Caki2 (cell line): Measurements from ENCODE around the gene RASSF4. TPM values are rescaled to one million over a fixed set of nuclear protein-coding genes. Genes with fewer than 3 reads are reported as not detected.
A peak's percentile ranks its signal among the peaks of the same experiment; 100 is the strongest.

Source experiments
- DNase-seq: peaks from one replicate; pipeline ENCODE4 v3.0.0-alpha.2; 2015; ENCODE audit warnings: low read depth
- in situ Hi-C: cut with HindIII; loops from 2 replicates; pipeline ENCODE4 v1.10.0; 2016; ENCODE audit warnings: low sequenced_read_pairs, low pct_unique_long_range_greater_than_20kb, mixed read lengths
- total RNA-seq: library from RNA; depleted of rRNA; stranded (reverse); fragments of >200 nt; shearing (Covaris generic); gene quantifications from 2 replicates; pipeline ENCODE4 v1.2.3, GENCODE V29; 2014; ENCODE audit warnings: low replicate concordance

The RASSF4 gene
- total RNA-seq, 1 experiment from 2014 or later = 2.9 TPM

DNA sequence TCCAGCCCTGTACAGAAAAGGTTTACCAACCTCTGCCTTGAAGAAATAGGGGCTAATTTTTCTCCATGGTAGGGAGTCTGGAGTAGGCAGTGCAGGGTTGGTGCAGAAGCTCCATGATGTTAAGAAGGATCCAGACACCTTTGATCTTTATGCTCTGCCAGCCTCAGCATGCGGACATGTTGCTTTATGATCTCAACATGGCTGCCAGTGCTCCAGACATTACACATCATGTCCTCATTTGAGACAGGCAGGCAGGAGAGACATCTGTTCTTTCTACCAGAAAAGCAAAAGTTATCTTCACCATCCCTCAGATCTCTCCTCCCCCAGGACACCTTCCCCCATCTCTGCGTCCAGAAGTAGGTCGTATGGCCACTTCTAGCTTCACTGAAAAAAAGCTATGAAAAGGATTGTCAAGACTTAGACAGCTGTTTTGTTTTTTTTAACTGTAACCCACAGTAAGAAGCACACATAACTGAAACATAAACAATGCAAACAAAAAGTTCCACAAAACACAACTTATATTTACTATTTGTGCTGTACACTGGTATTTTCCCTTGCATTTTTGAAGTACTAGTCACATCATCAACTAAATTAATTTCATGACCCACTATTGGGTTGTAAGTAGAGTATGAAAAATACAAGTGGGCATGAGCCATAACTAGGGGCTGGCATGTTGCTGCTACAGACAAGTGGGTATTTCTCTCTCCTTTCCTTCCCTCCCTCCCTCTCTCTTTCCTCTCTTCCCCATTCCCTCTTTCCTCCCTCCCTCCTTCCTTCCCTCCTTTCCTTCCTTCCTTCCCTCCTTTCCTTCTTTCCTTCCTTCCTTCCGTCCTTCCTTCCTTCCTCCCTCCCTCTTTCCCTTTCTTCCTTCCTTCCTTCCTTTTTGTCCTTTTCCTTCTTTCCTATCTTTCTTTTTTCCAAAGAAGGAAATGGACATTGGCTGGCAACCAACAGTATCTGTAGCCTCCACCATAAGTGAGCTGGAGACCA, 2.6 kb upstream of the RASSF4 start:
- no peak for DNase-seq
- in situ Hi-C loops = no loop called here

DNA sequence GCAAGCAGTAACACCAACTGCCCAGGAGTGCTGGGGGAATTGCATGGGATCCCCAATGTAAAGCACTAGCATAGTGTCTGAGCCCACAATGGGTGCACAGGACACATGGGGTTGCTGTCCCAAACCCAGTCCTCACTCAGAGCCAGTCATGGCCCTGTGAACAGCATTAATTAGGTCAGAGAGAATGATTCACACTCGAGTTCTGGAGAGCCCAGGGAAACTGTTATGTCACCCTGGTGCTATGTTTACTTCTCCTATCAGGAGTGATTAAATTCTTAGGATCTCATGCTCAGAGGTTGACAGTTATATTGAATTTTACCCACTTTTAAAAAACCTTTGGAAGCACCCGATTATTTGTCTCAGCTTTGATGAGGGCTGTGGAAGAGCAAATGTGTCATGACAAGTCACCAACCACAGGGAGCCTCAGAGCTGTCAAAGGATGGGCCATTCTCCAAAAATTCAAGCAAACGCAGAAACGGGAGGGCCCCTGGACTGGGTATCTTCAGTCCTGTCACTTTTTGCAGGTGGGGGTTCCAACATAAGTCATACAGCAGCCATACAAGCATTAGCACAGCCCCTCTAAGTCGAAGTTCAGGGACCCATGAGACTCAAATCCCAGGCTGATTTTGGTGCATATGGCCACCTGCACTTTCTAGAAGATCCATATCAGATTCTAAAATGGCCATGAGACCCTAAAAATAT, 1.3 kb upstream of the RASSF4 start:
- in situ Hi-C loops = no loop called here
- no peak for DNase-seq

DNA sequence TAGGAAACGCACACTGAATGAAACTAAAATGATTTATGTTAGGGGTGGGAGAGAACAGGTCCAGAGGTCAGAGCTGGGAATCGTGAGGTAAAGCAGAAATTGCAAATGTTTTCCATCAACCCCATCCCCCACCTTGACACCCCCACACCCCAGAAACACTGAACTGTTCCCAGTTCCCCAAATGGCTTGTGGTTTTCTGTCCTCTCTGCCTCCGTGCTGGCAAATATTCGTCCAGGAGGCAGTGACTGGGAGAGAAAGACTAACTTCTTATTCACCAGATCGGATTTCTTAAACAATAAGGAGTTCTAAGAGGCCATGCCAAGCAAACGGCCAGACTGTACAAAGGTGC, 730 bp upstream of the RASSF4 start:
- in situ Hi-C loops = no loop called here
- no peak for DNase-seq

DNA sequence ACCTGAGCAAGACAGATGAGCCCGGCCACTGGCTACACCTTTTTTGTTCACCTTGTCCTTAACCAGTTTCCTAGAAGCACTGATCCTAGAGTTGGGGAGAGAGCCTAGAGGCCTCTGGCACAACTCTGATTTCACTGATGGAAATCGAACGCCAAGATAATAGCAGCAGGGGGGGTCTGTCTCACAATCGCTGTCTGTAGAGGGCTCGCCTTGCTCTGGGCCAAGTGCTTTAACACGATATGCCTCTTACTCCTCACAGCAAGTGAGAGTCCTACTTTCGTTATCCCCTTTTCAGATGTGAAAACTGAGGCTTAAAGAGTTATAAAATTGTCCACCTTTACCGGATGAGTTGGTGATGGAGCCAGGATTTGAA, 472 bp downstream of the RASSF4 start:
- no peak for DNase-seq
- in situ Hi-C loops = no loop called here

DNA sequence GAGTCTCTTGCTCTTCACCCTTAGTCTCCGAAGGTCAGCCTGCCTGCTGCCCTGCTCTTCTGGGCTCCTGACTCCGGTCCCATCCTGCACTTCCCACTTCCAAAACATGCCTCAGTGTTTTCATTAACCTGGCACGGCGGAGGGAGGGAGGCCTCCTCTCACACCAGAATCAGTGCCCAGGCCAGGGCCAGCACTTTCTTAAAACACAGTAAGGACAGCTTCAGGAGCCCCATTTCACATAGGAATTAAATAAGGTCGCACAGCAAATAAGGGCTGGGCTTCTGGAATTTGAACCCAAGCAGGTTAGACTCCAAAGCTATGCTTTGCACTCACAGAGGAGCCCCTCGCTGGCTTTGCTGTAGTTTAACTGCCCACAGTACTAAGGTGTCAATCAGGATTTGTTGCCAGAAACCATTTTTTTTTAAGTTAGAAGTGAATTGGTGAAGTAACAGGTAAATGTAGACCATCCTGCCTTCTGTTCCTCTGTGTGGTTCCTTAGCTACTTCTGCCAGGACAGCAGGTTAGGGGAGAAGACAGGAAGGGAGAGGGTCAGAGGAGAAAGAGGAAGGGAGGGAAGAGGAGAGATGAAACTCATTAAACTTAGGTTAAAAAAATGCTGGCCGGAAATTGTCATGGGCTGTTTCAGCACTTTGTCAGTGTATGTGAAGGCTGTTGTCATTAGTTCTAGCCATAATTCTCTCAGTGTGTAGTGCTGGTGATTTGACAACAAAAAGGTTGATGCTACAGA, 1.1 kb downstream of the RASSF4 start:
- in situ Hi-C loops = no loop called here
- no peak for DNase-seq

DNA sequence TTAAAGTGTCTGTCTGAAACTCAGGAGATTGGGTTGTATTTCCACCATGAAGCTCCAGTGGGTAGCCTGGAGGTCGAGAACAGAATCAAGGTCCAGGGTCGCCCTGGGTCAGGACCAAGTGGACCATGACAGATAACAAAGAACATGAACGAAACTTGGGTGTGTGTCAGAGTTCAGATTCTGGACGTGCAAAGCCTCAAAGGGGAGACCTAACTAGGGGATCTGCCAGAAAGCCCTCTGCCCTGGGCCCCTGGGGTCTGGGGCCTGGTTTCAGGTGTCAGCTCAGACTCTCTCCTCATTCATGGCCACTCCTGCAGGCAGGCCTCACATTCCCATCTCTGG, 1.6 kb downstream of the RASSF4 start:
- no peak for DNase-seq
- in situ Hi-C loops = no loop called here

DNA sequence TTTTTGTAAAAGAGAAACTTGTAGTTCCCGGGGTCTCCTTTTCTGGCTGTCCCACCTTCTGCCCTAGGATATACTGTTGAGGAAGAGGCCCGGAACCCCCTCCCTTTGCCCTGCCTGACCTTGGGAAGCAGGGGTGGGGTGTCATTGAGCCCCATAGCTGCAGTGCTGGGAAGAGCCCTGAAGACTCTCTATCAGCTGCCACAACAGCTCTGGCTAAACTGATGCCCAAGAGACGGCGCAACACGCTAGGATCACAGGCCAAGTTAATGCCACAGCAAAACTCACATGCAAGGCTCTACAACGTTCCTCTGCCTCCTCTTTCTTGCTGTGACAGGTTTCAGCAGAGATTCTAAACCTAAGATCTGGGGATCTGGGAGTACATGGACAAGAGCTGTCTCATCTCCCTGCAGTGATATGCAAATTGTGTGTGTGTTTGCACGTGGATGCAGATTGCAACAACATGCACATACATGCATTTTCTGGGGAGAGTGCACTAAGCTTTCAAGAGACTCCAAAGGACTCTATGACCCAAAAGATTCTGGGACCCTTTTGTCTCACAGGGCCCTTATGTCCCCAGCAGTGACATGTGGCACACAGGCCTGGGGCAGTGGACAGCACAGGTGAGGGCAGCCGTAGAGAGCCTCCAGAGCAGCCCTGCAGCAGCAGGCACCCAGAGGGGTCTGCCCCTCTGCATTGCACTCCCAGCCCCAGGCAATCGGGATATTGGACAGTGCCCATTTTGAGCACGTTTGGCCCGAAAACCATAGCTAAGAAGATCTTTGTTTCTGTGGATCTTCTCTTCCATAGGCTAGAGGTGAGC, 2.5 kb downstream of the RASSF4 start:
- no peak for DNase-seq
- in situ Hi-C loops = no loop called here

DNA sequence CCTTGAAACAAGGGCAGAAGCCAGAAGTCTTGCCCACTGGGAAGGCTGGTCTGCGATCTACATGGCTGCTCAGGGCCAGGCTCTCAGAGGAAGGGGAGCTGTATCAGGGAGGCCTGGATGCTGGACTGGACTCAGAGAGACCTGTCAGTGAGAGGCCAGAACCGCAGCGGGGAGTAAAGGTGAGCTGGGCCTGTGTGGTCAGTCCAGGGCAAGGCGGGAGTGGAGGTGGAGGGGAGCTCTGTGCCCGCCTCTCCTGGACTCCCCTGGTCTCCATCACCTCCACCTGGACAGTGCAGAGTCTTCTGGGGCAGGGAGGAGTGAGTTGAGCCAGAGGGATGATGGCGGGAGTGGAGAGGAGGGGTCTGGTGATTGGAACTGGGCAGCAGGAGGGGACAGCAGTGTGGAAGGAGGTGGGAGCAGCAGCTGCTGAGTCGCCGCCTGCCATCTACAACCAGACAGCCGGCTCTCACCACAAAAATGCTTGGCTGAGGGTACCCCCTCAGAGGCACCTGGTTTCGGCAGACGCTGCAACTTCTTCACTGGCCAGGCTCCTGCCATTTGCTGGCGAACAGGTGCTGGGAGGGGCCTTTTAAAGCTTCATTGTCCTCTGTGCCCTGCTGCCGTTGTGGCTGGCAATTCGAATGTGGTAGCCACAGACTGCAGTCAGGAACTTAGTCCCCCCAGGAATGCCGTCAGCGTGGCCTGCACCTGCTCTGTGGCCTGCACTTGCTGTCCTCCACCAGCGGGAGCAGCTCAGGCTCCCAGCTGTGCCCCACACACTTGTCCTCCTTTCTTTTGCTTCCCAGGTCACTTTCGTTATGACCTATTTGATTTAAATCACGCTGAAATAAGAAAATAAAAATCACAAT, 3.5 kb downstream of the RASSF4 start:
- DNase-seq = no peak
- in situ Hi-C loops = no loop called here

DNA sequence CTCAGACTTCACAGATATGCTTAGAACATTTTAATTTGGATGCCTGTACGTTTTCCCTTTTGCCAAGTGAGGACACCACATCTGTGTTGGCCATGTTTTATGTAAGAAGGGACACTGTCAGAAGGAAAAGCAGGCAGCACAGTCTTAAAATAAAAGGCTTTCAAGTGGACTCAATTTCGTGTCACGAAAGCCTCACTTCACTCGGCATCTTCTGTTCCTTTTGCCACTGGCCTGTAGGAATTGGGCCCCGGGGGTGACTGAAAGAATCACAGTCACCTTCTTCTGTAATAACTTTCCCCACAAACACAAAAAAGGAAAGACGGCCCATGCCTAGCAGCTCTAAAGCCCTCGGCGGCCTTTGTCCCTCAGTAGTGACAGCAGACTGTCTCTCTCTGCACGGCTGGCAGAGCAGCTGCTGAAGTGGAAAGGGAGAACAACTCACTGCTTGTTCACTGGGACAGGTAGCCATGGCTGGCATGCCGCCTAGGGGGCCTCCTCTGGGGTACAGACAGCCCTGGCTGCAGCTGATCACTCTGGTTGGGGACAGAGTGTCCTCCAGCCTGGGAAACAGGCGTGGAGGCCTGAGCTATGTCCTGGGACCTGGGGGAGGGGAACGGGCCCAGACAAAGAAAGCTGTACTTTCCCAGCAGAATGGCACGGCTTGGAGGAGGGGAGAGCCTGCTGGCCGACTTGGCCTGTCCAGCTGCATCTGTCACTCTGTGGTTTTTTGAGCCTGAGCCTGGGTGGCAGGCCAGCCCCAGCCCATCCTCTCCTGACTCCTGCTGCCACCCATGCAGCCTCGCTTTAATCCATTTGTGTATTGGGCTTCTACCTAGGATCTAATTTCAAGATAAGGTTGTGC, 4.4 kb downstream of the RASSF4 start:
- in situ Hi-C loops = no loop called here
- peak; percentile 84 for DNase-seq

DNA sequence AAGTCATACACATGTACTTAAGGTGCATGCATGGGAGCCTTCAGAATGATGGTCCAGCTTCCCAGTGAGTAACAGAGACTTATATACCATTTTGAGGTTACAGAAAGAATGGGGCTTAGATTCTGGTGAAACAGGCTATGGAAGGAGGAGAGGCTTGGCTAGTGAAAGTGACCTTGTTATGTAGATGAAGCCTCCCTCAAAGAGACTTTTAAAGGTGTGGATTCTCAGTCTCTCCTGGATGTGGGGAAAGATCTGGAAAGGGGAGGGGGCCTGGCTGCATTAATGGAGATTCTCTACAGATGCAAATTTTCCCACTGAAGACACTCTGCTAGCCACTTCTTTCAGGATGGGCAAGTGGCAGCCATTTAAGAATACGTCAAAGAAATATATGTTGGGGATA, 5.5 kb downstream of the RASSF4 start:
- in situ Hi-C loops = no loop called here

DNA sequence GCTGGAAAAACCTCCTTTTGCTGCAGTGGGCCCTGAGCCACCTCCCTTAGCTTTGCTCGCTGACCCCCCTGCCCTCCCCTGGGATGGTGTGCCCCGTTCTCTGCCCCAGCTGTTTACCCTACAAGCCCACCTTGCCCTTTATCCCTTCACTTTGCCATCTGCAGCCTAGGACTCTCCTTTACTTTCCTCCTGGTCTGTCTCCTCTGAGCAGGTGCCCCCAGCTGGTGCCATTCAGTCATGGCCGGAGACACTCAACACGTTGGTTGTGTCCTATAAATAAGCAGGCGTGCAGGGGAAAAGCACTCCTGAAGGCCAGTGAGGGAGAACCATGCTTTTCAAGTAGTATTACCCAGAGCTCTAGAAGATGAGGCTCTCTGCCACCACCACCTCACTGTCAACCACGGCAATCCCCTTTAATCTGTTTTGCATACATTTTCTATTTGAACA, 6.1 kb downstream of the RASSF4 start:
- in situ Hi-C loops = no loop called here
- no peak for DNase-seq

More for the DNA sequence above, 5.5 kb downstream of the RASSF4 start:
- DNase-seq = no peak

DNA sequence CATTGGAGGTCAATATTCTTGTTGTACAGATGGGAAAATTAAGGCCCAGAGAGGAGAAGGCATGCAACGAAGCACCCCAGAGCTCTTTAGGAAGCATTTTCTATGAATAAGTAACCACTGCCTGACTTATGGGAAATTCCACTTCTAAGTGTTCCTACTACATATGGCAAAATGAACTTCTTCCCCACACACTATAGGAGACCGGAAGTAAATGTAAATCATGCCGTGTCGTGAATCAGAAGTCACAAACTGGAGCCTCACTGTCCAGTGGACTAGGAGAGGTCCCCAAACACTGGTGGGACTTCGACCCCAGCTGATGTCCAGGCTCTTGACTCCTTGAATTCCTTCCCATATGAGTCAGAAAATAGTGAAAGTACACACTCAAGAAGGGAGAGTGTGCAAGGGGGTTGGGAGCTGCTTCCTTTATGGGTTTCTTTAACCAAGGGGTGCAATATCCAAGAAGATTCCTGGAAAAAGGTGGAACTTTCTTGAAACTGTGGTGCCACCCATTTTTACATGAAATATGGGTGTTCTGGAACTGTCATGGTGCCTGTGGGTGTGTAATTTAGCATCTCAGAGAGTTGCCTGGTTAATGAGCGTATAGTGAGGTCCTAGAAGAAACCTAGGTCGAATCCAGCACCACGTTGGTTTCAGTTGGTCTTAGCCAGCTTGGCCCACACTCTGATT, 6.7 kb downstream of the RASSF4 start:
- no peak for DNase-seq
- in situ Hi-C loops = no loop called here

DNA sequence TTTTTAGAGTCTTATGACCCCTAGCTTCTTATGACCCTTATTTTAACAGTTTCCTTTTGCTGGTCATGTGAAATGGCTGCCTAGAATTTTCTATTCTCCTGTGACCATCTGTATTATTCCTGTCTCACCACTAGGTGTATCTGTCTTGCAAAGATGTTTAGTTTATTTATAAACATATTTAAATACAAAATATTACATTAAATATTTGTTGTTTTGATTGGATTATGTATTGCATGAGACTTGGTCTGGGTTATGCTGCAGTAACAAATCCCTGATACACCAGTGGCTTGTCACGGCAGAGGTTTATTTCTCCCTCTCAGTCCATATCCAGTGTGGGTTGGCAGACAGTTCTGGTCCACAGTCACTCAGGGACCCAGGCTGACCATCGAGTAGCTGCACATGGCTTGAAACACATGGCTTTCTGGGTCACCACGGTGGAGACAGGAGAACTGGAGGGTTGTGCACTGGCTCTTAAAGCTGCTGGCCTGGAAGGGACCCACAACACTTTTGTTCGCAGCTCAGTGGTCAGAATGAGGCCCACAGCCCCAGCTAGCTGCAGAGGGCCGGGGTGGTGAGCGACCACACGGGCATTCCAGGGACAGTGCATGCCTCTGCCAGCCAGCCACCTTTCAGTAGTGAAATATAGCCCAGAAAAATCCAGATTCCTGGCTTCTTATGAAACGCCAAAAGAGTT, 7.4 kb downstream of the RASSF4 start:
- in situ Hi-C loops = no loop called here
- DNase-seq = no peak

DNA sequence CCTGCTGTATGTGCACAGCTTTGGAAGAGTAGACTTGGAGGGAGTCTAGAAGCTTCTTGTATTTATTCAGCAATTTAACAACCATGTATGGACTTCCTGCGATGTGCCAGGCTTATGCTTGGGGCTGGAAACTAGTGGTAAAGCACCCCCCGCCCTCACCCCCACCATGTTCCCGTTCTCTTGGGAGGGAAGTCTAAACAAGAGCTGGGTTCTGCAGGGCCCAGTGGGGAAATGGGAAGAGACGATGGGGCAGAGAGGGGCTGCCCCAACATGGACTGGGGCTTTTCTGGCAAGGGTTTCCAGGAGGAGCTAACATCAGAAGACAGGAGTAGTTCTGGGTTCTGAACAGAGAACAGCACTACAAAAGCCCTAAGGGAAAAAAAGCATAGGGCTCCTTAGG, 8.0 kb downstream of the RASSF4 start:
- in situ Hi-C loops = no loop called here
- no peak for DNase-seq

DNA sequence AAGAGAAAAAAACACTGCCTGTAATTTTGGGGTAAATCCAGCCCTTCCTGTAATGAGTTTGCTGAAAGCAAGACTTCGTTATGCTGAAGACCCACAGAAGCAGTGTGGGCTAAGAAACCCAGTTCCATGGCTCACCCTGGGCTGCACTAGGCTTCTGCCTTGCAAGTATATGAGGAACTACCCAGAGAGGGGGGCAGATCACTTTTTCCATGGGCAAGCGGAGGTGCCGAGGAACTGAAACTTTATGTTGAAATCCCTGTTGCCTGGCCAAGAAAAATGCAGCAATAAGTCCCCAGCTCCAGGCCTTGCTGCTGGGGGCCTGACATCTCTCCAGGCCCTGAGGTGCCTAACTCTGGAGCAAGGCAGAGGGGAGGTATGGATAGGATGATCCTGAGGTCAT, 8.5 kb downstream of the RASSF4 start:
- in situ Hi-C loops = no loop called here

More for the DNA sequence above, 8.5 kb downstream of the RASSF4 start:
- DNase-seq = no peak
